ENCODE measurements around the gene TRERF1.

The TRERF1 gene

GRCh38 chr6:42370323-42370985 is 81.3 kb downstream of the TRERF1 start:
- Histone ChIP-seq H3K9me3 (ENCODE audit: control insufficient read depth, insufficient read depth, low read length) (no peaks in the 10 kb centered on the region), H3K27me3 (ENCODE audit: control insufficient read depth, insufficient read depth, low read length) (no peaks in the 10 kb centered on the region), H3K4me1 (ENCODE audit: control insufficient read depth, insufficient read depth, low read length) (peaks cover 2% of the 10 kb centered on the region), H3K9ac (ENCODE audit: low read depth, low read length) (no peak overlapping the region), H3K36me3 (ENCODE audit: control insufficient read depth, insufficient read depth, low read length) (no peaks in the 10 kb centered on the region), H3K4me3 (ENCODE audit: low read depth, low read length) (no peak overlapping the region)

GRCh38 chr6:42369568-42369967 is 82.2 kb downstream of the TRERF1 start:
- H3K9ac ChIP-seq (ENCODE audit: low read depth, low read length): no peak overlapping the region
- H3K36me3 ChIP-seq (ENCODE audit: control insufficient read depth, insufficient read depth, low read length): no peaks in the 10 kb centered on the region

GRCh38 chr6:42368181-42368580 is 83.5 kb downstream of the TRERF1 start:
- Histone ChIP-seq H3K9me3 (ENCODE audit: control insufficient read depth, insufficient read depth, low read length) (no peaks in the 10 kb centered on the region), H3K4me3 (ENCODE audit: low read depth, low read length) (no peak overlapping the region), H3K4me1 (ENCODE audit: control insufficient read depth, insufficient read depth, low read length) (peaks cover 2% of the 10 kb centered on the region), H3K9ac (ENCODE audit: low read depth, low read length) (no peak overlapping the region), H3K36me3 (ENCODE audit: control insufficient read depth, insufficient read depth, low read length) (no peaks in the 10 kb centered on the region), H3K27me3 (ENCODE audit: control insufficient read depth, insufficient read depth, low read length) (no peaks in the 10 kb centered on the region)

More at GRCh38 chr6:42369568-42369967, 82.2 kb downstream of the TRERF1 start:
- H3K9me3 ChIP-seq (ENCODE audit: control insufficient read depth, insufficient read depth, low read length): no peaks in the 10 kb centered on the region
- no peak overlapping the region for H3K4me3 ChIP-seq (ENCODE audit: low read depth, low read length)
- no peaks in the 10 kb centered on the region for H3K27me3 ChIP-seq (ENCODE audit: control insufficient read depth, insufficient read depth, low read length)
- H3K4me1 ChIP-seq (ENCODE audit: control insufficient read depth, insufficient read depth, low read length): peaks cover 2% of the 10 kb centered on the region

GRCh38 chr6:42367353-42368011 is 84.2 kb downstream of the TRERF1 start:
- Histone ChIP-seq H3K27me3 (ENCODE audit: control insufficient read depth, insufficient read depth, low read length) (no peaks in the 10 kb centered on the region), H3K4me3 (ENCODE audit: low read depth, low read length) (no peak overlapping the region), H3K4me1 (ENCODE audit: control insufficient read depth, insufficient read depth, low read length) (peaks cover 2% of the 10 kb centered on the region), H3K9me3 (ENCODE audit: control insufficient read depth, insufficient read depth, low read length) (no peaks in the 10 kb centered on the region), H3K36me3 (ENCODE audit: control insufficient read depth, insufficient read depth, low read length) (peaks cover 1% of the 10 kb centered on the region), H3K9ac (ENCODE audit: low read depth, low read length) (no peak overlapping the region)

- peaks cover 2% of the 10 kb centered on the region for H3K4me1 ChIP-seq (ENCODE audit: control insufficient read depth, insufficient read depth, low read length)
Measured at GRCh38 chr6:42366999-42367352, 84.8 kb downstream of the TRERF1 start.

GRCh38 chr6:42366011-42366705 is 85.6 kb downstream of the TRERF1 start:
- Histone ChIP-seq H3K9ac (ENCODE audit: low read depth, low read length) (no peak overlapping the region), H3K9me3 (ENCODE audit: control insufficient read depth, insufficient read depth, low read length) (no peaks in the 10 kb centered on the region), H3K36me3 (ENCODE audit: control insufficient read depth, insufficient read depth, low read length) (peaks cover 2% of the 10 kb centered on the region), H3K27me3 (ENCODE audit: control insufficient read depth, insufficient read depth, low read length) (no peaks in the 10 kb centered on the region), H3K4me1 (ENCODE audit: control insufficient read depth, insufficient read depth, low read length) (peaks cover 2% of the 10 kb centered on the region), H3K4me3 (ENCODE audit: low read depth, low read length) (no peak overlapping the region)

More at GRCh38 chr6:42366999-42367352, 84.8 kb downstream of the TRERF1 start:
- H3K9me3 ChIP-seq (ENCODE audit: control insufficient read depth, insufficient read depth, low read length): no peaks in the 10 kb centered on the region
- no peak overlapping the region for H3K4me3 ChIP-seq (ENCODE audit: low read depth, low read length)
- H3K9ac ChIP-seq (ENCODE audit: low read depth, low read length): no peak overlapping the region
- peaks cover 2% of the 10 kb centered on the region for H3K36me3 ChIP-seq (ENCODE audit: control insufficient read depth, insufficient read depth, low read length)
- H3K27me3 ChIP-seq (ENCODE audit: control insufficient read depth, insufficient read depth, low read length): no peaks in the 10 kb centered on the region

- H3K36me3 ChIP-seq (ENCODE audit: control insufficient read depth, insufficient read depth, low read length): peaks cover 2% of the 10 kb centered on the region
- H3K9me3 ChIP-seq (ENCODE audit: control insufficient read depth, insufficient read depth, low read length): no peaks in the 10 kb centered on the region
- no peak overlapping the region for H3K4me3 ChIP-seq (ENCODE audit: low read depth, low read length)
- no peak overlapping the region for H3K9ac ChIP-seq (ENCODE audit: low read depth, low read length)
- H3K27me3 ChIP-seq (ENCODE audit: control insufficient read depth, insufficient read depth, low read length): no peaks in the 10 kb centered on the region
- H3K4me1 ChIP-seq (ENCODE audit: control insufficient read depth, insufficient read depth, low read length): peaks cover 2% of the 10 kb centered on the region
Measured at GRCh38 chr6:42365021-42365420, 86.7 kb downstream of the TRERF1 start.

- Histone ChIP-seq H3K9me3 (ENCODE audit: control insufficient read depth, insufficient read depth, low read length) (no peaks in the 10 kb centered on the region), H3K27me3 (ENCODE audit: control insufficient read depth, insufficient read depth, low read length) (no peaks in the 10 kb centered on the region), H3K4me3 (ENCODE audit: low read depth, low read length) (no peak overlapping the region), H3K4me1 (ENCODE audit: control insufficient read depth, insufficient read depth, low read length) (no peaks in the 10 kb centered on the region), H3K36me3 (ENCODE audit: control insufficient read depth, insufficient read depth, low read length) (peaks cover 2% of the 10 kb centered on the region), H3K9ac (ENCODE audit: low read depth, low read length) (no peak overlapping the region)
Measured at GRCh38 chr6:42363926-42364849, 87.5 kb downstream of the TRERF1 start.

GRCh38 chr6:42361036-42361435 is 90.7 kb downstream of the TRERF1 start:
- Histone ChIP-seq H3K36me3 (ENCODE audit: control insufficient read depth, insufficient read depth, low read length) (peaks cover 2% of the 10 kb centered on the region), H3K4me3 (ENCODE audit: low read depth, low read length) (no peak overlapping the region), H3K4me1 (ENCODE audit: control insufficient read depth, insufficient read depth, low read length) (no peaks in the 10 kb centered on the region), H3K9ac (ENCODE audit: low read depth, low read length) (no peak overlapping the region), H3K9me3 (ENCODE audit: control insufficient read depth, insufficient read depth, low read length) (no peaks in the 10 kb centered on the region), H3K27me3 (ENCODE audit: control insufficient read depth, insufficient read depth, low read length) (no peaks in the 10 kb centered on the region)

GRCh38 chr6:42359021-42359420 is 92.7 kb downstream of the TRERF1 start:
- no peaks in the 10 kb centered on the region for H3K4me1 ChIP-seq (ENCODE audit: control insufficient read depth, insufficient read depth, low read length)

GRCh38 chr6:42355416-42355815 is 96.3 kb downstream of the TRERF1 start:
- Histone ChIP-seq H3K36me3 (ENCODE audit: control insufficient read depth, insufficient read depth, low read length) (no peaks in the 10 kb centered on the region), H3K4me1 (ENCODE audit: control insufficient read depth, insufficient read depth, low read length) (no peaks in the 10 kb centered on the region), H3K9ac (ENCODE audit: low read depth, low read length) (no peak overlapping the region), H3K9me3 (ENCODE audit: control insufficient read depth, insufficient read depth, low read length) (no peaks in the 10 kb centered on the region), H3K4me3 (ENCODE audit: low read depth, low read length) (no peak overlapping the region), H3K27me3 (ENCODE audit: control insufficient read depth, insufficient read depth, low read length) (no peaks in the 10 kb centered on the region)

More at GRCh38 chr6:42359021-42359420, 92.7 kb downstream of the TRERF1 start:
- Histone ChIP-seq H3K9ac (ENCODE audit: low read depth, low read length) (no peak overlapping the region), H3K4me3 (ENCODE audit: low read depth, low read length) (no peak overlapping the region), H3K36me3 (ENCODE audit: control insufficient read depth, insufficient read depth, low read length) (peaks cover 2% of the 10 kb centered on the region), H3K27me3 (ENCODE audit: control insufficient read depth, insufficient read depth, low read length) (no peaks in the 10 kb centered on the region), H3K9me3 (ENCODE audit: control insufficient read depth, insufficient read depth, low read length) (no peaks in the 10 kb centered on the region)
